Skeletal muscle cell (primary cell): ENCODE measurements around the gene POP7.
"Not testable (repeated sequence)": the region's sequence is repeated elsewhere in the genome, so short reads cannot be mapped to it uniquely, and the experiment has no call there.

Experiments
- DNase-seq: peaks from one replicate; pipeline ENCODE4 v3.0.0-alpha.2; 2010; ENCODE audit warnings: low read depth
- H3K4me3 ChIP-seq: 2 replicates; pipeline ENCODE4 v1.5.1; 2011; ENCODE audit warnings: low read depth, mild to moderate bottlenecking, control low read depth, low read length, moderate library complexity

The POP7 gene

DNA sequence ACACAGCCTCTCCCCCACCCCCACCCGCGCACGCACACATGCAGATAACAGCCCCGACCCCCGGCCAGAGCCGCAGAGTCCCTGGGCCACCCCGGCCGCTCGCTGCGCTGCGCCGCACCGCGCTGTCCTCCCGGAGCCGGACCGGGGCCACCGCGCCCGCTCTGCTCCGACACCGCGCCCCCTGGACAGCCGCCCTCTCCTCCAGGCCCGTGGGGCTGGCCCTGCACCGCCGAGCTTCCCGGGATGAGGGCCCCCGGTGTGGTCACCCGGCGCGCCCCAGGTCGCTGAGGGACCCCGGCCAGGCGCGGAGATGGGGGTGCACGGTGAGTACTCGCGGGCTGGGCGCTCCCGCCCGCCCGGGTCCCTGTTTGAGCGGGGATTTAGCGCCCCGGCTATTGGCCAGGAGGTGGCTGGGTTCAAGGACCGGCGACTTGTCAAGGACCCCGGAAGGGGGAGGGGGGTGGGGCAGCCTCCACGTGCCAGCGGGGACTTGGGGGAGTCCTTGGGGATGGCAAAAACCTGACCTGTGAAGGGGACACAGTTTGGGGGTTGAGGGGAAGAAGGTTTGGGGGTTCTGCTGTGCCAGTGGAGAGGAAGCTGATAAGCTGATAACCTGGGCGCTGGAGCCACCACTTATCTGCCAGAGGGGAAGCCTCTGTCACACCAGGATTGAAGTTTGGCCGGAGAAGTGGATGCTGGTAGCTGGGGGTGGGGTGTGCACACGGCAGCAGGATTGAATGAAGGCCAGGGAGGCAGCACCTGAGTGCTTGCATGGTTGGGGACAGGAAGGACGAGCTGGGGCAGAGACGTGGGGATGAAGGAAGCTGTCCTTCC lies 15.0 kb downstream of the POP7 start:
- H3K4me3 ChIP-seq = peak overlapping the region; percentile 17
- no peak for DNase-seq

DNA sequence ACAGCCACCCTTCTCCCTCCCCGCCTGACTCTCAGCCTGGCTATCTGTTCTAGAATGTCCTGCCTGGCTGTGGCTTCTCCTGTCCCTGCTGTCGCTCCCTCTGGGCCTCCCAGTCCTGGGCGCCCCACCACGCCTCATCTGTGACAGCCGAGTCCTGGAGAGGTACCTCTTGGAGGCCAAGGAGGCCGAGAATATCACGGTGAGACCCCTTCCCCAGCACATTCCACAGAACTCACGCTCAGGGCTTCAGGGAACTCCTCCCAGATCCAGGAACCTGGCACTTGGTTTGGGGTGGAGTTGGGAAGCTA lies 15.5 kb downstream of the POP7 start:
- H3K4me3 ChIP-seq = no peak overlapping the region
- DNase-seq = no peak

DNA sequence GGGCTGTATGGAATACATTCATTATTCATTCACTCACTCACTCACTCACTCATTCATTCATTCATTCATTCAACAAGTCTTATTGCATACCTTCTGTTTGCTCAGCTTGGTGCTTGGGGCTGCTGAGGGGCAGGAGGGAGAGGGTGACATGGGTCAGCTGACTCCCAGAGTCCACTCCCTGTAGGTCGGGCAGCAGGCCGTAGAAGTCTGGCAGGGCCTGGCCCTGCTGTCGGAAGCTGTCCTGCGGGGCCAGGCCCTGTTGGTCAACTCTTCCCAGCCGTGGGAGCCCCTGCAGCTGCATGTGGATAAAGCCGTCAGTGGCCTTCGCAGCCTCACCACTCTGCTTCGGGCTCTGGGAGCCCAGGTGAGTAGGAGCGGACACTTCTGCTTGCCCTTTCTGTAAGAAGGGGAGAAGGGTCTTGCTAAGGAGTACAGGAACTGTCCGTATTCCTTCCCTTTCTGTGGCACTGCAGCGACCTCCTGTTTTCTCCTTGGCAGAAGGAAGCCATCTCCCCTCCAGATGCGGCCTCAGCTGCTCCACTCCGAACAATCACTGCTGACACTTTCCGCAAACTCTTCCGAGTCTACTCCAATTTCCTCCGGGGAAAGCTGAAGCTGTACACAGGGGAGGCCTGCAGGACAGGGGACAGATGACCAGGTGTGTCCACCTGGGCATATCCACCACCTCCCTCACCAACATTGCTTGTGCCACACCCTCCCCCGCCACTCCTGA lies 16.7 kb downstream of the POP7 start:
- no peak for DNase-seq
- H3K4me3 ChIP-seq = no peak overlapping the region

DNA sequence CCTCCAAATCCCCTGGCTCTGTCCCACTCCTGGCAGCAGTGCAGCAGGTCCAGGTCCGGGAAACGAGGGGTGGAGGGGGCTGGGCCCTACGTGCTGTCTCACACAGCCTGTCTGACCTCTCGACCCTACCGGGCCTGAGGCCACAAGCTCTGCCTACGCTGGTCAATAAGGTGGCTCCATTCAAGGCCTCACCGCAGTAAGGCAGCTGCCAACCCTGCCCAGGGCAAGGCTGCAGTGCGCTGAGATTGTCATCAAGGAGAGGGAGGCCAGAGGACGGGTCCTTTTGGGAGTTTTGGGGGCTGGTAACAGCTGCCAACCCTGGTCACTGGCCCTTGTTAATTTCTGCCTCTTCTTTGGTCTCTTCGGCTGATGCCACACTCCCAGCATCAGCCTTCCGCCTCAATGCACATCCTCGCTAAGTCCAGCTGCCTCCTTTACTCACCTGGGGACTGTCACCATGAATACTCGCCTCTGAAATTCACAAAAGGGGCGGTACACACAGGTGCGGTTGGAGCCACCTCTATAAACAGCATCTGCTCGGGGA lies 17.9 kb downstream of the POP7 start:
- H3K4me3 ChIP-seq = no peak overlapping the region
- no peak for DNase-seq

DNA sequence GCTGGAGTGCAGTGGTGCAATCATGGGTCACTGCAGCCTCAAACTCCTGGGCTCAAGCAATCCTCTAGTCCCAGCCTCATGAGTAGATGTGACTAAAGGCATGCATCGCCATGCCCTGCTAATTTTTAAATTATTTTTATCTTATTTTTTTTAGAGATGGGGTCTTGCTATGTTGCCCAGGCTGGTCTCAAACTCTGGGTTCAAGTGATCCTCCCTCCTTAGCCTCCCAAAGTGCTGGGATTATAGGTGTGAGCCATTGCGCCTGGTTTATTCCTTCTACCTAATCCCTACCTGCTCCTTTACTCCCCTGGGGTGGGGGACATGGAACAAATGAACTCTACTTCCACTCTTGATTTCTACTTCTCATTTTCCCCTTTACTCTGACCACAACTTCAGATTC lies 18.4 kb downstream of the POP7 start:
- not testable (repeated sequence) for H3K4me3 ChIP-seq, DNase-seq

DNA sequence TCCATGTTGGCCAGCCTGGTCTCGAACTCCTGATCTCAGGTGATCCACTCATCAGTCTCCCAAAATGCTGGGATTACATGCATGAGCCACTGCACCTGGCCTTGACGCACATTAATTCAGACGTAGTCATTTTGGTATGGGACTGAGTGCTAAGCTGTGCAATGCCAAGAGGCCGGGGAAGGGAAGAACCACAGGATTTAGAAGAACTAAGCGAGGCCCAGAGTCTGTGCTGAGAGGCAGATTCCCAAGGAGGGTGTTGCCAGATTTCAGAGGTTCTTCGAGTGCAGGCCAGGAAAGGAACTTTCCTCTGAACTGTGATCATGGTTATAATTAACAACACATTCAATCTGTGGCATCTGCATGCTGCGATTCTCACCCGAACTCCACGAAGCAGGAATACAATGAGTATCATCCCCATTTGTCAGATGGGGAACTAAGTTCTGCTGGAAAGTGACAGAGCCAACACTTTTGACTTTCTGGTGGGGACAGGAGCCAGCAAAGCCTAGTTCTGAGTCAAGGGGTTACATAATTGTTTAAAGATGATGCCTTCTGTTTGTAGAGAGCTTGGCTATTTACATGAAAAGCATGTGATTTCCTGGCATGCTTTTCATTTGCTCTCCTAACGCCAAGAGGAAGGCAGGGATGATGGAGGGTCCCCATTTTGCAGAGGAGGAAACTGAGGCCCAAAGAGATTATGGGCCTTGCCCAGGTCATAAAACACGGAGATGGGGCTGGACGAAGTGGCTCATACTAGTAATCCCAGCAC lies 21.3 kb downstream of the POP7 start:
- peak; percentile 68 for DNase-seq
- H3K4me3 ChIP-seq = no peak overlapping the region

DNA sequence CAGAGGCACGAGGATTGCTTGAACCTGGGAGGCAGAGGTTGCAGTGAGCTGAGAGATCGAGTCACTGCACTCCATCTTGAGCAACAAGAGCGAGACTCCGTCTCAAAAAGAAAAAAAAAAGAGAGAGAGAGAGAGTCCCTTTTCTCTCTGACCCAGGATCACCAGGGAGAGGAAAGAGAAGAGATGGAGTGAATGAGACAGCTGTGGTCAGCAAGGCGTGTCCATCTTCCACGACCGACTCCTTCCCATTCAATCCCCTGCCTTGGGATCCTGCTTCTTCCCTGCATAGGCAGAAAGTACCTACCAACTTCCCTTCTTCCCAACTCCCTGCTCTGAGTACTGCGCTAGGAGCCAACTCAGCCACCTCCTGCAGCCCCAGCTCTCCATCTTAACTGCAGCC lies 22.3 kb downstream of the POP7 start:
- no peak for DNase-seq
- no peak overlapping the region for H3K4me3 ChIP-seq

DNA sequence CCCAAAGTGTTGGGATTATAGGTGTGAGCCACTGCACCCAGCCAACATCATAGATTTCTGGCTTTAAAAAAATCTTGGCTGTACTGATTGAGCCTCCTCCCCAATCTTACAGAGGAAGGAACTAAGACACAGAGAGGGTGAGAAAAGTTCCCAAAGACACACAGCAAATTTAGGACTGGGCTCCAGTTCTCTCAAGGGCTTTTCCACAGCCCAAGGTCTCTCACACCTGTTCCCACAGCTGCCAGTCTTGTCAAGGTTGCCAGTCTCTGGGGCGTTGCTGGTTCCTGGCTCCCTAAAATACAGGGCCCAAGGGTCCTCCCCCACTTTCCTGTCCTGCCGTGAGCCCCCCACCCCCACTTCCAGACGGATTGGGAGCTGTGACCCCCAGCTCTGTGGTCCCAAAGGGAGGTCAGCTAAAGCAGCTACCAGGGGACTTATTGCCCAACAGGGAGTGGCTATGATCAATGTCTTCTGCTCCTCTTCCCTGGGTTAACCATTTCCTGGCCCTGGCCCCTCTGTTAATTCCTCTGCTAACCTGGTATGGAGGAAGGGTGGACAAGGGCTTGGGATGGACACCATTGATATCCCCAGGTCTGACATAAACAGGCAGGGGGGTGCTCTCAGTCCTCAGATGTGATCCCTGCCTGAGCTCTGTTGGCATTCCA lies 24.3 kb downstream of the POP7 start:
- H3K4me3 ChIP-seq = no peak overlapping the region
- no peak for DNase-seq

DNA sequence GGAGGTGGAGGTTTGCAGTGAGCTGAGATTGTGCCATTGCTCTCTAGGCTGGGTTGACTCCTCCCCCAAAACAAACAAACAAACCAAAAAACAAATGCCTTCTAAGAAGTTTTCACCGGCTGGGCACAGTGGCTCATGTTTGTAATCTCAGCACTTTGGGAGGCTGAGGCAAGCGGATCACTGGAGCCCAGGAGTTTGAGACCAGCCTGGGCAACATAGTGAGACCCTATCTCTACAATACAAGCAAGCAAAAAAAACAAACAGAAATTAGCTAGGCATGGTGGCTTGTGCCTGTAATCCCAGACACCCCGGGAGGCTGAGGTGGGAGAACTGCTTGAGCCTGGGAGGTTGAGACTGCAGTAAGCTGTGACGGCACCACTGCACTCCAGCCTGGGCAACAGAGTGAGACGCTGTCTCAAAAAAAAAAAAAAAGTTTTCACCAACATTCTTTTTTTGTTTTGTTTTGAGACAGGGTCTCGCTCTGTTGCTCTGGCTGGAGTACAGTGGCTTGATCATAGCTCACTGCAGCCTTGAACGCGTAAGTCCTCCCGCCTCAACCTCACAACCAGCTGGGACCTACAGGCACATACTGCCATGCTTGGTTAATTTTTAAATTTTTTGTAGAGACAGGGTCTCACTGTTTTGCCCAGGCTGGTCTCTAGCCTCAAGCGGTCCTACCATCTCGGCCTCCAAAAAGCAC lies 26.2 kb downstream of the POP7 start:
- no peak overlapping the region for H3K4me3 ChIP-seq
- no peak for DNase-seq

DNA sequence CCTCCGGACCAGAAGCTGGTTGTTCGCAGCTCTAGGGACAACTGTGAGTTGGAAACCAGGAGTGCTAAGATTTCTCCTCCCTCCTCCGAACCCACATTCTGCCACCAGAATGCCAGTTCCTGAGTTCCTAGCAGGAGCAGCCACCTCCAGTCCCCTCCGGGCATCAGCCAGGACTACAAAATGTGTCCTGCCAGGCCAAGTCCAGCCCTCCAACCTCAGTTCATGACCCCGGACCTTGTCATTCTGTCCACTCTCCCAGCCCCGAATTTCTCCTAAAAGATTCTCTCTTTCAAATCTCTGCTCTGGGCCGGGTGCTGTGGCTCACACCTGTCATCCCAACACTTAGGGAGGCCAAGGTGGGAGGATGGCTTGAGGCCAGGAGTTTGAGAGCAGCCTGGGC lies 29.8 kb downstream of the POP7 start:
- no peak overlapping the region for H3K4me3 ChIP-seq
- DNase-seq = no peak

DNA sequence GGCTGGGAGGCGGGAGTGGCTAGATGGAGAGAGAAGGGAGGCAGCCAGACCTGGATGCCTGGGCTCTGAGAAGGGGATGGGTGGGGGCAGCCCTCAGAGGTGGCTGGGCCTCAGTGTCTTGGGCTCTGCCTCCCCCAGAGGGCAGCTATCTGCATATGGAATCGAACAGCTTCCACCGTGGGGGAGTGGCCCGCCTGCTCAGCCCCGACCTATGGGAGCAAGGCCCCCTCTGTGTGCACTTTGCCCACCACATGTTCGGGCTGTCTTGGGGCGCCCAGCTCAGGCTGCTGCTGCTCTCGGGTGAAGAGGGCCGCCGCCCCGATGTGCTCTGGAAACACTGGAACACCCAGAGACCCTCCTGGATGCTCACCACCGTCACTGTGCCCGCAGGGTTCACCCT lies 30.8 kb downstream of the POP7 start:
- no peak for DNase-seq
- H3K4me3 ChIP-seq = no peak overlapping the region

DNA sequence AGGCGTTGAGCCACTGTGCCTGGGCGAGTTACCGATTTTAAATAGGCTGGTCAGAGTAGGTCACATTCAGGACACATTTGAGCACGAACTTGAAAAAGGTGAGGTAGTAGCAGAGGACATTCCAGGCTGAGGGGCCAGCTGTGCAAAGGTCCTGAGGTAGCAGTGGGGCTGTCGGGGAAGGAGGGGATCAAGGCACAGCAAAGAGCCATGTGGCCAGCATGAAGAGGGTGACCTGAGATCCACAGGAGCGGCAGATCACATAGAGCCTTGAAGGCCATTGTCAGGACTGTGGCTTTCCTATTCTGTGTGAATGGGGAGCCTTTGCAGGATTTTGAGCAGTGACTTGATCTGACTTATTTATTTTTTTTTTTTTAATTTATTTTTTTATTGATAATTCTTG lies 34.0 kb downstream of the POP7 start:
- DNase-seq = no peak
- H3K4me3 ChIP-seq = no peak overlapping the region

DNA sequence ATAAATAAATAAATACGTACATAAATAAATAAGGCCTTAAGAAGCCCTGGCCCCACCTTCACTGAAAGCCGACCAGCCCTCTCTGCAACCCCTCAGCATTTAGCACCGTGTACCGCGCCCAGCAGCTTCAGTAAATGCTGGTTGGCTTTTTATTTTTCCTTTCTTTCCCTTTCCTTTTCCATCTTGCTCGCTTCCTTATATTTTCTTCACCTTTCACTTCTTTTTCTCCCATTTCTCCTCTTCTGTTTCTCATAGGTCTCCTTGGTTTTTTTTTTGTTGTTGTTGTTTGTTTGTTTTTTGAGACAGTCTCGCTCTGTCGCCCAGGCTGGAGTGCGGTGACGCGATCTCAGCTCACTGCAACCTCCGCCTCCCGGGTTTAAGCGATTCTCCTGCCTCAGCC lies 38.7 kb downstream of the POP7 start:
- no peak overlapping the region for H3K4me3 ChIP-seq
- DNase-seq = no peak

DNA sequence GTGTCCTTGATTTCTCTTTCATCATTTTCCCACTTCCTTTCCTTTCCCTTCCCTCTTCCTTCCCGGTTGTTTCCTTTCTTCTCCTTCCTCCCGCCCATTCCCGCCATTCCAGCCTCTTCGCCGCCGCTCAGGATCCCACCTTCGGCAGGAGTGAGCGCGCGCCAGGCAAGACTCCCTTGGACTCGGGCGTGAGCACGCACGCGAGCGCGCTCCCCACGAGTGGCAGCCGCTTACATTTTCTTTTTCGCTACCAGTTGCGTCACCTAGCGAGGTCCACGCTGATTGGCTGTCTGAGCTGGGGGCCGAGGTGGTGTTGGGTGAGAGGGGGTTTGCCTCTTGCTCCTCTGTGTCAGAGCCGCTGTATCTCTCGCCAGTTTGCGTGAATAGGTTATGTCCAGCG lies 39.3 kb downstream of the POP7 start:
- DNase-seq = no peak
- peak overlapping the region; percentile 39 for H3K4me3 ChIP-seq

DNA sequence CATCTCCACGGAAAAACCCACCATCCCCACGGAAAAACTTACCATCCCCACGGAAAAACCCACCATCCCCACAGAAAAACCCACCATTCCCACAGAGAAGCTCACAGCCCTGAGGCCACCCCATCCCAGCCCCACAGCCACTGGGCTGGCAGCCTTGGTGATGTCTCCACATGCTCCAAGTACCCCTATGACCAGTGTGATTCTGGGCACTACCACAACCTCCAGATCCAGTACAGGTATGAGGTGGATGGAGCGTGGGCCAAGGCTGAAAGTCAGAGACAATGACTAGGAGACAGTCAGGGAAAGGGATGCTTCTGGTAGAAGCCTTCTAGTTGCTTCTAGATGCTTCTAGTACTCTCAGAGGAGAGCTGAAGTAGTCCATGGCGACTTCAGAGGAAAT lies 47.1 kb downstream of the POP7 start:
- H3K4me3 ChIP-seq = no peak overlapping the region
- DNase-seq = no peak

DNA sequence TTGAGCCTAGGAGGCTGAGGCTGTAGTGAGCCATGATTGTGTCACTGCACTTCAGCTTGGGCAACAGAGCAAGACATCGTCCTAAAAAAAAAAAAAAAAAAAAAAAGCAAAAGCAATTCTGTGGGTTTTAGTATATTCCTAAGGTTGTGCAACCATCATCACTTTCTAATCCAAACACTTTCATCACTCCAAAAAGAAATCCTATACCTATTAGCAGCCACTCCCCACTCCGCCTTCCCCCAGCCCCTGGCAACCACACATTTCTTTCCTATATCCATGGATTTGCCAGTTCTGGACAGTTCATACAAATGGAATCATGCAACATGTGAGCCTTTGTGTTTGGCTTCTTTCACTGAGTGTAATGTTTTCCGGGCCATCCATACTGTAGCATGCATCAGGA lies 47.8 kb downstream of the POP7 start:
- H3K4me3 ChIP-seq = no peak overlapping the region
- DNase-seq = no peak
